Right lobe of liver (tissue), 6 donors: Measurements from ENCODE around the gene ACTN1. TPM values are rescaled to one million over a fixed set of nuclear protein-coding genes. Genes with fewer than 3 reads are reported as not detected.

ENCODE experiments used
- ATAC-seq, 4 donors: fragments of 200-7000 bp; cut with Tn5 transposase; one replicate each; pipeline ENCODE4 v1.9.1; 2020; ENCODE audit warnings: mild to moderate bottlenecking in 4 of 4, moderate library complexity in 4 of 4
- DNase-seq, 3 donors: peaks; one replicate each; pipeline ENCODE4 v3.0.0-alpha.2; 2020
- H3K27ac ChIP-seq, 3 donors: fragments of 200-600 bp; one replicate each; pipeline ENCODE4 v1.8.0; 2022
- H3K27me3 ChIP-seq, 2 donors: fragments of 200-600 bp; one replicate each; pipeline ENCODE4 v1.8.0; 2022
- H3K36me3 ChIP-seq, 4 donors: fragments of 200-600 bp; sonication (generic) in 1 of 4; one replicate each; pipeline versions ENCODE4 v1.5.1 to v1.8.0; 2017 to 2022; ENCODE audit warnings: control low read depth in 1 of 4
- H3K4me1 ChIP-seq, 4 donors: fragments of 200-600 bp; sonication (generic) in 1 of 4; one replicate each; pipeline versions ENCODE4 v1.5.1 to v1.8.0; 2017 to 2022; ENCODE audit warnings: control low read depth in 1 of 4
- H3K4me3 ChIP-seq, 3 donors: fragments of 200-600 bp; one replicate each; pipeline ENCODE4 v1.8.0; 2022
- H3K9me3 ChIP-seq, 4 donors: fragments of 200-600 bp; sonication (generic) in 1 of 4; one replicate each; pipeline versions ENCODE4 v1.5.1 to v1.8.0; 2017 to 2022; ENCODE audit warnings: control low read depth in 1 of 4
- POLR2A ChIP-seq: fragments of 450-650 bp; IDR thresholded peaks from one replicate; pipeline ENCODE4 v1.6.1; 2017; ENCODE audit warnings: antibody characterized with exemption, mild to moderate bottlenecking
- WGBS: methylation state at CpG from one replicate; pipeline ENCODE4 v1.1.6; 2018; ENCODE audit warnings: low coverage, low lambda C conversion rate; ENCODE audit not compliant: insufficient coverage; ENCODE audit errors: missing lambda C conversion rate; 5-methylcytosine and 5-hydroxymethylcytosine counted together
- intact Hi-C, 2 donors: fragments of 100-400 bp; cut with DNase I; formaldehyde crosslinking; loops; one replicate each; pipeline versions ENCODE4 v1.11.2 to v1.14.1; 2022
- total RNA-seq, 6 experiments: library from RNA; depleted of rRNA in 2 of 6; stranded (reverse); fragments of >200 nt in 2 of 6; fragmentation: NEBNext Ultra II Directional in 3 of 6; extraction: Animal tissue kit (Norgen Biotek cat#: 25700) in 3 of 6; gene quantifications; one replicate each; pipeline versions ENCODE4 v1.1.0 to v1.2.4, GENCODE V29; 2016 to 2023
- TF ChIP-seq, protein P1 (sequence below), 4 donors: fragments of 200-600 bp in 3 of 4; fragments of 450-650 bp in 1 of 4; IDR thresholded peaks; one replicate each; pipeline versions ENCODE4 v1.5.1 to v1.8.0; 2016 to 2022; ENCODE audit warnings: antibody characterized with exemption in 4 of 4, mild to moderate bottlenecking in 2 of 4
- donor health status: DM: no; HTN: yes; CAD: no.
- donor health status: DM: no; HTN: no; CAD: no.
- donor health status: DM: no; HTN: no; CAD: no.
- donor health status: DM: no; HTN: yes; CAD: no.
- donor health status: DM: no; HTN: yes; CAD: no.

The ACTN1 gene
- total RNA-seq, 6 experiments from 2014 or later: 53.1 to 145 (median 100) TPM

- Histone ChIP-seq H3K36me3 (peaks cover 0 to 32% (median 19%) of the 10 kb centered on the region in 4 donors), H3K9me3 (no peaks in the 10 kb centered on the region), H3K27me3 (no peaks in the 10 kb centered on the region), H3K27ac (peak overlapping the region in 2 of 3 donors; percentile 47 to 80), H3K4me3 (no peak overlapping the region), H3K4me1 (peaks cover 0 to 23% (median 0%) of the 10 kb centered on the region in 4 donors)
- intact Hi-C loops: loop anchor here in 1 of 2 donors (10.0 kb wide), 1 partner anchor 72 kb away; no protein-coding TSS in a partner anchor
- no peak for TF ChIP-seq POLR2A
- TF ChIP-seq, protein P1, sequence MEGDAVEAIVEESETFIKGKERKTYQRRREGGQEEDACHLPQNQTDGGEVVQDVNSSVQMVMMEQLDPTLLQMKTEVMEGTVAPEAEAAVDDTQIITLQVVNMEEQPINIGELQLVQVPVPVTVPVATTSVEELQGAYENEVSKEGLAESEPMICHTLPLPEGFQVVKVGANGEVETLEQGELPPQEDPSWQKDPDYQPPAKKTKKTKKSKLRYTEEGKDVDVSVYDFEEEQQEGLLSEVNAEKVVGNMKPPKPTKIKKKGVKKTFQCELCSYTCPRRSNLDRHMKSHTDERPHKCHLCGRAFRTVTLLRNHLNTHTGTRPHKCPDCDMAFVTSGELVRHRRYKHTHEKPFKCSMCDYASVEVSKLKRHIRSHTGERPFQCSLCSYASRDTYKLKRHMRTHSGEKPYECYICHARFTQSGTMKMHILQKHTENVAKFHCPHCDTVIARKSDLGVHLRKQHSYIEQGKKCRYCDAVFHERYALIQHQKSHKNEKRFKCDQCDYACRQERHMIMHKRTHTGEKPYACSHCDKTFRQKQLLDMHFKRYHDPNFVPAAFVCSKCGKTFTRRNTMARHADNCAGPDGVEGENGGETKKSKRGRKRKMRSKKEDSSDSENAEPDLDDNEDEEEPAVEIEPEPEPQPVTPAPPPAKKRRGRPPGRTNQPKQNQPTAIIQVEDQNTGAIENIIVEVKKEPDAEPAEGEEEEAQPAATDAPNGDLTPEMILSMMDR (IDR thresholded peaks at IDR 0.05): no peak
- peak in 2 of 4 donors; percentile 13 to 39 for ATAC-seq
- WGBS: 73% methylated on average over 7 of the region's 7 CpGs
- DNase-seq: no peak
Observed at GRCh38 chr14:68922886-68923285, 56.2 kb downstream of the ACTN1 start.

DNA sequence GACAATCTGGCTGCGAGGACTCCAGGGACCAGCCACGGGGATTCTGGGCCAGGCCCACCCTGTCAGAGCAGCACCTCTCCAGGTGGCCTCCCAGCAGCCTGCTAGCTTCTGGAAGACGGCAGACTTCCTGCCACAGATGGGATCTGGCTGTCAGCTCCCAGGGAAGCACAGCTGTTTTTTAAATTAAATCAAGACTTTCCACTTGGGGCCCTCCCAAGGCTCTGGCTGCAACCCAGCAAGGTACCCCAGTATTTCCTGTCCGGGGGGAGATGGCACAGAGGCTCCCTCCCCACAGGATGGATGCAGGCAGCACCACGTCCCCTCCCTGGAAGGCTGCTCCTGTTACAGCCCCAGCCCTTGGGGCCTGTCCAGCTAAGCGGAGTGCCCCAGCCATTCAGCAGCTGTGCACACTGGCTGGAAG lies 56.9 kb downstream of the ACTN1 start:
- peaks cover 0 to 19% (median 0%) of the 10 kb centered on the region in 4 donors for H3K4me1 ChIP-seq
- peak overlapping the region in 2 of 3 donors; percentile 47 to 80 for H3K27ac ChIP-seq
- H3K9me3 ChIP-seq: no peaks in the 10 kb centered on the region
- no peak for TF ChIP-seq POLR2A
- TF ChIP-seq, protein P1 (IDR thresholded peaks at IDR 0.05): no peak
- peak in 1 of 4 donors; percentile 4 for ATAC-seq
- H3K36me3 ChIP-seq: peaks cover 0 to 38% (median 22%) of the 10 kb centered on the region in 4 donors
- H3K4me3 ChIP-seq: no peak overlapping the region
- intact Hi-C loops: loop anchor here in 1 of 2 donors (10.0 kb wide), 1 partner anchor 73 kb away; no protein-coding TSS in a partner anchor
- no peaks in the 10 kb centered on the region for H3K27me3 ChIP-seq
- no CpG with 5 or more reads among the region's 6 CpGs for WGBS
- DNase-seq: no peak

DNA sequence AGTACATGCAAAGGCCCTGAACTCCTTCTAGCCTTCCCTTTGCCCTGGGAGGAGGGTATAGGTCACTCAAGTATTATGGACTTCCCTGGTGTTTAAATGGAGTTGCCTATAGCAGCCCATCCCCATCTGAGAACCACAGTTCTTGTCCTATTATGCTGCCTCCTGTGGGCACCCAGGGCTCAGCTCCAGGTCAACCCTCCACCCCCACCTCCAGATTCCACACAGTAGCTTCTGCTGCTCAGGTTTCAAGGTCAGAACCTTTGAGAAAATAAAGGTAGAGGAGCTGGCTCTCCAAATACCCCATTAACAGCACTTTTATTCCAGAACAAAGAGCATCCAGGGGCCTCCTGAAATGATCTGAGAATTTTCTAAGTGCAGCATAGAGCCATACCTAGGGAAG lies 57.4 kb downstream of the ACTN1 start:
- ATAC-seq (no peak), DNase-seq (no peak)
- intact Hi-C loops: loop anchor here in 1 of 2 donors (10.0 kb wide), 1 partner anchor 73 kb away; no protein-coding TSS in a partner anchor
- peak overlapping the region in 2 of 3 donors; percentile 47 to 80 for H3K27ac ChIP-seq
- H3K4me1 ChIP-seq: peaks cover 0 to 19% (median 0%) of the 10 kb centered on the region in 4 donors
- no peaks in the 10 kb centered on the region for H3K9me3 ChIP-seq
- TF ChIP-seq POLR2A: no peak
- TF ChIP-seq, protein P1 (IDR thresholded peaks at IDR 0.05): no peak
- H3K27me3 ChIP-seq: no peaks in the 10 kb centered on the region
- H3K36me3 ChIP-seq: peaks cover 0 to 41% (median 25%) of the 10 kb centered on the region in 4 donors
- H3K4me3 ChIP-seq: no peak overlapping the region

DNA sequence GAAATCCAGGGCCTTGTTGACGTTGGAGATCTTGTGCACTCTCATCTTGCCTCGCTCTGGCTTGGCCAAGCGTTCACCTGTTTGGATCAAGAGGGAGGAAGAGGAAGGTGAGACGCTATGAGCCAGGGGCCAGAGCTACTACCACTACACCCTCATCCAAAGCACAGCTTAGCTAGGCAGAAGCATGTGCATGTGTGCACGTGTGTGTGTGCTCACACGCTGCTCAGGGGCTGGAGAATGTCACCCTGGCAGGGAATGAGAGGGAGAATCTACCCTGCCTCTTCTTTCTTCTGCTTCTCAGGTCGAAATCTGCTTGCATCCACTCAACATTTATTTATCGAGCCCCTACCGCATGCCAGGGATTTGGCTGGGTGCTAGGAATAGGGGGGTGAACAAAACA lies 58.1 kb downstream of the ACTN1 start:
- H3K27ac ChIP-seq: no peak overlapping the region
- no peak for ATAC-seq
- WGBS: 77% methylated on average over 3 of the region's 9 CpGs

More for the DNA sequence above, 58.1 kb downstream of the ACTN1 start:
- Histone ChIP-seq H3K36me3 (peaks cover 0 to 45% (median 25%) of the 10 kb centered on the region in 4 donors), H3K27me3 (no peaks in the 10 kb centered on the region), H3K9me3 (no peaks in the 10 kb centered on the region), H3K4me1 (peaks cover 0 to 19% (median 0%) of the 10 kb centered on the region in 4 donors), H3K4me3 (no peak overlapping the region)
- TF ChIP-seq, protein P1 (IDR thresholded peaks at IDR 0.05): no peak
- TF ChIP-seq POLR2A: no peak
- DNase-seq: no peak
- intact Hi-C loops: loop anchor here in 1 of 2 donors (10.0 kb wide), 1 partner anchor 74 kb away; no protein-coding TSS in a partner anchor
